GM04504 (cell line): ENCODE results near the gene DNASE1L1.

ENCODE experiments used
- DNase-seq: peaks from one replicate; pipeline ENCODE4 v3.0.0-alpha.2; 2012; ENCODE audit warnings: low read depth

The DNASE1L1 gene

DNA sequence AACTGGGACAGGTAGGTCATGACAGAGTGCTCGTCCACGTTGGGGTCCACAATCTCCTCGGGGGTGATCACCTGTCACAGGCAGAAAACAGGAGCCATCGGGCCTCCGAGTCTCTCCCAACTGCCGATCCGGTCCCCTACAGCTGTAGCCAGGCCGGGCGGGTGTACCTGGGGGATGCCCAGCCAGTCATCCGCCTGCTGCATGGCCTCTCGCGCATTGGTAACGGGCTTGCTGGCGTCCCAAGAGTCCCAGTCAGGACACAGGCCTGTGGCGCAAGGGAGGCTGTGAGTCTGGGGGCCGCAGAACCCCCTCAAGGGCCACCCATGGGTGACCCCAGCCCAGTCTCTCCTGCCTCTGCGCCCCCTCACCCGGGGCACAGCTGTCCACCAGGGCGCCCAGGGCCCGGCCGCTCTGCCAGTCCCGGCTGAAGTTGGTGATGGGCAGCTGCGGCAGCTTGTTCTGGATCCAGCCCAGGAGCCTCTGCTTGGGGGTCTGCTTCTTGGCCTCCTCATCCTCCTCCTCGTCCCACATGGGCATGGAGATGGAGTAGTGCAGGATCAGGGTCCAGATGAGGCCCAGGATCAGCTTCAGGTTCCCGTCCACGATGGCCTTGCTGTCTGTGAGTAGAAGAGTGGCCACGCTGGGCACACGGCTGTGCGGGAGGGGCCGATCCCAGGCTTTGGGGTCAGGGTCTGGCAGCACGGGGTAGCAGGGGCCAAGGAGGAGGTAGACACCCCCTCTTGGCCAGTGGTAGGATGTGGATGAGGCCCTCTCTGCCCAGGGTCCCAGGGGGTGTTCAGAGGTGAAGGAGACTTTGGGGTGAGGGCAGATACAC, 41.4 kb downstream of the DNASE1L1 start:
- DNase-seq, result no peak

DNA sequence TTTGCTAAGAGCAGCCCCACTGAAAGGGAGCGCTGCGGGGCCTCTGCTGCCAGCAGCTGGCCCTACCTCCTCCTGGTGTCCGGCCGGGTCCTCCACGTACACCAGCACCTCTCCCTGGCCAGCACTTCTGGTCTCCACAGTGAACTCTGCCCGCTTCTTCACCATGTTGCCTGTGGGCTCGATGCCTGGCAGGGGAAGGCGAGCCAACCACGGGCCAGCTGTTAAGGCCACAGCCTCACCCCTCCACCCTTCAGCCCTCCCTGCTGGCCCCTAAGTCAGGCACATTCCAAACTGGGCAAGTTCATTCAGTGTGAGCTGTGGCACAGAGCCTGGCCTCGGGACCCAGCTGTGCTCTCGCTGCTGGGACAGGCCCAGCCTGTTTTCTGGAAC, 42.4 kb downstream of the DNASE1L1 start:
- DNase-seq, result no peak

- DNase-seq, result no peak
These were observed 42.9 kb downstream of the DNASE1L1 start for GRCh38 chrX:154365997-154366665.

GRCh38 chrX:154365052-154365600, 43.9 kb downstream of the DNASE1L1 start:
- DNase-seq, result no peak

DNA sequence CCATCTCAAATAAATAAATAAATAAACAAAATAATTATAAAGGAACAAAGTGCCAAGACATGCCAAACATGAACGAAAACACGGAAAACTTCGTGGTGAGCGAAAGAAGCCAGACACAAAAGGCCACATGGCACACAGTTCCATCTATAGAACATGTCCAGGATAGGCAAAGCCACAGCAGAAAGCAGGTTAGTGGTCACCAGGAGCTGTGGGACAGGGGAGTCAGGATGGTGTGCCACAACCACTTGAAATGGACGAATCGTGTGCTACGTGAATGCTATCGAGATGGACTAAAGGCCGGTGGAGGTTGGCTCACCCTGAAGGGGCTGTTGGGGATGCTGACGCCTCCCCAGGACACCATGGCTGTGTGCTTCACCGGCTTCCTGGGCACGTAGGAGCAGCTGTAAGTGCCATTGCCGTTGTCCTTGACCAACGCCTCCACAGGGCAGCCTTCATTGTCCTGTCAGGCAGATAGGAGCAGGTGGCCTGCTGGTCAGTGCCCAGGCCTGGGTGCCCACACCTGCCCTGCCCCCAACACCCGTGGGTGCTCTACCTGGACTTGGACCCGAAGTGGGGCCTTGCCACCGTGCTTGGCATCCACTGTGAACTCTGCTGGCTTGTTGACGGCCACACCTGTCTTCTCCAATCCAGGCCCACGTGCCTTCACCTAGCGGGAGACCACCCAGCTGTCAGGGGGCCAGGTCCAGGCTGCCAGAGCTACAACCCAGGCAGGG, 45.2 kb downstream of the DNASE1L1 start:
- DNase-seq, result no peak

- DNase-seq, result no peak
These were observed 46.8 kb downstream of the DNASE1L1 start for GRCh38 chrX:154362085-154362742.

GRCh38 chrX:154360155-154360713, 48.8 kb downstream of the DNASE1L1 start:
- no peak for DNase-seq

DNA sequence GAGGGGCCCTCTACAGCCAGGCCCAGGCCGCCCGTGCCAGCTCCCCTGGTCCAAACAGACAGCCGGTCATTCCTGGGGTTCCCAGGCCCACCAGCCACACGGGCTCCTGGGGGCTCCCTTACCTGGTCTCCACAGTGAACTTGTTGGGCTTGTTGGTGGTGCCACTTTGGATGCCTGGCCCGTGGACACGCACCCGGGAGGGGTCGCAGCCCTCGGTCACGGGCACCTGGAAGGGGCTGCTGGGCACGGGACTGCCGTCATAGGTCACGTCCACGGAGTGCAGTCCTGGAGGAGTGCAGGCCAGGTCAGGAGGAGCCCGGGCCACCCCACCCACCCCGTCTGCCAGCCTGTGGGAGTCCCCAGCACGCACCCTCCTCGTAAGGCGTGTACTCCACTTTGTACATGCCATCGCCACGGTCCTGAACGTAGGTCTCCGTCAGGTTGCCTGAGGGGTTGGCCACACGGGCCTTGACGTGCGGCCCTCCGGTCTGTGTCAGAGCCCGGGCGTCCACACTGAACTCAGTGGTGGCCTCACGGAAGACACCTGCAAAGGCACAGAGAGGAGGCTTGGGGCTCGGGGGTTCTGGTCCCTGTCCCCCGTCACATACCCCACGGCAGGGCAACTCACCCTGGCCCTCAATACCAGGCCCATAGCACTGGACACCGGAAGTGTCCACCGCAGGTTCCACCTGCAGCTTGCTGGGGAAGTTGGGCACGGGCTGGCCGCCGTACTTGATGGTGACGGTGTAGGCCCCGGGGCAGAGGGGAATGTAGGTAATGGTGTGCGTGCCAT, 49.5 kb downstream of the DNASE1L1 start:
- DNase-seq, result no peak

DNA sequence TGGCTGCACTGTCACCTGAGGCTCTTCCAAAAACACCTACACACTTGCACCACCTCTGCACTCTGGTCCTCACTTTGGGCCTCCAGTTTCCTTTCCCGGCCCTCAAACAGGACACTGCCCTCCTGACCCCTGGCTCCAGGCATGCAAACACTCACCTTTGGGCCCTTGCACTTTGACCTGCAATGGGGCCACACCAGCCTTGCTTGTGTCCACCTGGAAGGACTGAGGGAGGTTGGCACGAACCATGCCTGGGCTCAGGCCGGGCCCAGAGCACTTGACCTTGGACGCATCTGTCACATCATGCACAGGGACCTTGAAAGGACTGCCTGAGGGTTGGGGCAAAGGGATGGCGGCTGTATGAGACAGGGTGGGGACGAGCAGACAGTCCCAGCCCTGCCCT, 50.2 kb downstream of the DNASE1L1 start:
- no peak for DNase-seq

DNA sequence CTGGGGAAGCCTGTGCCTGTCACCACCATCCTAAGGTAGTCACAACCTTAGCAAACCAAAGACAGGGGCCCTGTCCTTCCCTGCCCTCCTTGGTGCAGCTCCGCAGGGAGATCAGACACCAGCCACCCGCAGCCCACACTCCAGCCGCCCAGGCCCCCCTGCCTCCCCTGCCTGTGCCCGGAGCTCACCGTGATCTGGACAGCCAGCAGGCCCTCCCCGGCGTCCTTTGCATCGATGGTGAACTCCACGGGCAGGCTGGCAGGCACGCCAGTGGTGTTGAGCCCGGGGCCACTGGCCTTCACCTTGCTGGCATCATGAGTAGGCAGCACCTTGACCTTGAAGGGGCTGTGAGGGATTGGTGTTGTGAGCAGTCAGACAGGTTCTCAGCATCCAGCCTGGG, 51.0 kb downstream of the DNASE1L1 start:
- no peak for DNase-seq

GRCh38 chrX:154357205-154357604, 51.8 kb downstream of the DNASE1L1 start:
- DNase-seq, result no peak

DNA sequence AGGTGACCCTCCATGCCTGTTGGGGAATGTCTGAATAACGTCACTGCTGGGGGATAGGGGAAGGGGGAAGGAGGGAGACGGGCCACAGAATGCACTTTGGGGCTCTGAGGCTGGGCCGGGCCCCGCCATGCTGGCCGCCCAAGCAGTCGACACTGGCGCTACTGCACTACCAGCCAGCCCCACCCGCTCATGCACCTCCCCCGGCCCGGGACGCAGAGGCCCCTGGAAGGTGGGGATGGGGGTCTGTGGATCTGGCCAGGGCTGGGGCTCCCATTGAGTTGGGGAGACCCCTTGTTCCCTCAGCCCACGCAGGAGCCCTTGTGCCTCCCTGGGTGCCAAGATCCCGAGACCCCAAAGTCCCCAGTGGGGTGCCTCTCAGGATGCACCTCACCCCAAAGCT, 52.5 kb downstream of the DNASE1L1 start:
- DNase-seq, result no peak

DNA sequence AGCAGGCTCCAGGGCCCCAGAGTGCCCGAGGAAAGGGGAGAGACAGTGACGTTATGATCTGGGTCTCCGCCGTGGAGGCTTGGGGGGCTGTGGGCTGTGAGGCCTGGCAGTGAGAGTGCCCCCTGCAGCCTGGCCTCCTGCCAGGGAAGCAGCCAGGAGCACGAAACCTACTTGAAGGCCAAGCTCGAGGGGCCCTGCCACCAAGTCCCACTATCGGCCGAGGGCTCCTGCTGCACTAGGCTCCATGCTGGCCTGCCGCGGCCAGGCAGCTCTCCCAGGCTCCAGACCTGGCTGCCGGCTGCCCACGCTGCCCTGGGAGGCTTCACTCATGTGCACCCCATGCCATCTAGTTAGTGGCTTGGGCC, 53.3 kb downstream of the DNASE1L1 start:
- DNase-seq, result no peak

- DNase-seq, result no peak
These were observed 53.8 kb downstream of the DNASE1L1 start for GRCh38 chrX:154355094-154355775.

DNA sequence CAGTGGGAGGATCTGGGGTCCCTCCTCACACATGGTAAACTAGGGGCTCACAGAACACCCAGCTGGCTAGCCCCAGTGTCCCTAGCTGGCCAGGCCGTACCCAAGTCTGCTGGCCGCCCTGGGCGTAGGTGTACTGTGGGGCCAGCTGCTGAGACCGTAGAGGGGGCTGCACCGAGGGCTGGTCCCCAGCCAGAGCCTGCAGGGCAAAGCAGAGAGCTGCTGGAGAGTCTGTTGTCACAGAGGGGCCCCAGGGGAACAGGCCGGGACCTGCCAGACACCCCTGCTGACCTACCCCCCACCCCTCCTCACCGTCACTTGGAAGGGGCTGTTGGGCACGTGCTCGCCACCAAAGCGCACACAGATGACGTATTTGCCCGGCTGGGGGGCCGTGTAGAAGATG, 54.5 kb downstream of the DNASE1L1 start:
- no peak for DNase-seq

- DNase-seq, result no peak
These were observed 55.0 kb downstream of the DNASE1L1 start for GRCh38 chrX:154354013-154354412.

GRCh38 chrX:154353172-154353843, 55.7 kb downstream of the DNASE1L1 start:
- DNase-seq, result no peak

DNA sequence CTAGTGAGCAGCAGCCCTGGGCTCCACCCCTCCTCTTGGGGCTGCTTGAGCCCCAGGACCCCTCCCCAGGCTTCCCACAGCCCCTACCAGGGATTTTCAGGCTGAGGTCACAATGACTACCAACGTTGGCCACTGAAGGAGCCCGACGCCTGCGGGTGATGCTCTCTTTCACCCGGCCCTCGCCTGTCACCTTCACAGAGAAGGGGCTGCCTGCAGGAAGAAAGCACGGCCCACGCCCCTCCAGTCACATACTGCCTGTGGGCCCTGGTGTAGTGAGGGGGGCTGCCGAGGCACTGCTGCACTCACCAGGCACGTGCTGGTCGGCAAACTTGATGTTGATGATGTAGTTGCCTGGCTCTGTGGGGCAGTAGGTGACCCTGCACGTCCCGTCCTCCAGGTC, 56.6 kb downstream of the DNASE1L1 start:
- DNase-seq, result no peak

DNA sequence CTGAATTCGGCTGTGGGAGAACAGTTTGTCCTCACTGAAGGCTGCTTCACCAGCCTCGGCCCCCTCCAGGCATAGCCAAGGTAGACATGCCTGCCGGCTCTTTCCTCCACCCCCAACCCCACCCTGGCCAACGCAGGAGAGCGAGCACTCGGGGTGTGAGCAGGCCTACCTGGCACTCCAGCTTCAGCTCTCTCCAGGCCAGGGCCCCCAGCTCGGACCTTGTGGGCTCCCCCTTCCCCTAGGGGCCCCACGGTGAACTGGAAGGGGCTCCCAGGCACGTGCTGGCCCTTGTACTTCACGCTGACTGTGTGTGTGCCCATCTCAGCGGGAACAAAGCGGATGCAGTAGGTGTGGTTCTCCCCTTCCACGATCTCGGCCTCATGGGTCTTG, 57.0 kb downstream of the DNASE1L1 start:
- no peak for DNase-seq
